MM.1S (cell line): ENCODE results near the gene MSANTD1.

Source experiments
- DNase-seq: peaks from one replicate; pipeline ENCODE4 v3.0.0-alpha.2; 2015
- H2AFZ ChIP-seq: fragments of 300-600 bp; sonication (generic); 2 replicates; pipeline ENCODE4 v1.6.0; 2016; ENCODE audit warnings: antibody characterized with exemption, low read length
- H3F3A ChIP-seq: fragments of 300-600 bp; sonication (generic); 2 replicates; pipeline ENCODE4 v1.6.1; 2016; ENCODE audit warnings: mild to moderate bottlenecking, antibody characterized with exemption, low read length, moderate library complexity, mixed read lengths; ENCODE audit not compliant: insufficient read depth
- H3K27ac ChIP-seq: fragments of 300-600 bp; sonication (generic); 2 replicates; pipeline ENCODE4 v1.5.1; 2016; ENCODE audit warnings: mild to moderate bottlenecking, low read length
- H3K27me3 ChIP-seq: fragments of 300-600 bp; sonication (generic); replicated peaks from 2 replicates; pipeline ENCODE4 v1.6.0; 2016; ENCODE audit warnings: low read length; ENCODE audit not compliant: insufficient read depth
- H3K36me3 ChIP-seq: fragments of 300-600 bp; sonication (generic); replicated peaks from 2 replicates; pipeline ENCODE4 v1.6.1; 2016; ENCODE audit warnings: mild to moderate bottlenecking, low read length, mixed read lengths; ENCODE audit not compliant: insufficient read depth
- H3K4me1 ChIP-seq: fragments of 300-600 bp; sonication (generic); 2 replicates; pipeline ENCODE4 v1.6.1; 2016; ENCODE audit warnings: low read length, mixed read lengths
- H3K4me2 ChIP-seq: fragments of 300-600 bp; sonication (generic); 2 replicates; pipeline ENCODE4 v1.6.0; 2016; ENCODE audit warnings: low read depth, low read length
- H3K4me3 ChIP-seq: fragments of 300-600 bp; sonication (generic); 2 replicates; pipeline ENCODE4 v1.5.1; 2016; ENCODE audit warnings: low read length, mixed read lengths
- H3K79me2 ChIP-seq: fragments of 300-600 bp; sonication (generic); 2 replicates; pipeline ENCODE4 v1.6.1; 2016; ENCODE audit warnings: mixed run types, low read length, mixed read lengths
- H3K9ac ChIP-seq: fragments of 300-600 bp; sonication (generic); 2 replicates; pipeline ENCODE4 v1.6.1; 2016; ENCODE audit warnings: low read length, mixed read lengths
- H3K9me2 ChIP-seq: fragments of 300-600 bp; sonication (generic); replicated peaks from 2 replicates; pipeline ENCODE4 v1.6.1; 2016; ENCODE audit warnings: mild to moderate bottlenecking, low read length, mixed read lengths; ENCODE audit not compliant: insufficient read depth
- H3K9me3 ChIP-seq: fragments of 300-600 bp; sonication (generic); replicated peaks from 2 replicates; pipeline ENCODE4 v1.6.1; 2016; ENCODE audit warnings: mild to moderate bottlenecking, low read length, mixed read lengths; ENCODE audit not compliant: insufficient read depth
- H4K20me1 ChIP-seq: fragments of 300-600 bp; sonication (generic); 2 replicates; pipeline ENCODE4 v1.6.1; 2016; ENCODE audit warnings: mild to moderate bottlenecking, low read length, moderate library complexity, mixed read lengths; ENCODE audit not compliant: insufficient read depth
- EZH2 ChIP-seq: fragments of 300-600 bp; sonication (generic); optimal IDR thresholded peaks from 2 replicates; pipeline ENCODE3; 2017; ENCODE audit warnings: low read depth, mild to moderate bottlenecking, antibody characterized with exemption, low read length, mixed read lengths
- EZH2phosphoT487 ChIP-seq: fragments of 300-600 bp; sonication (generic); IDR thresholded peaks from 2 replicates; pipeline ENCODE4 v1.6.1; 2018; ENCODE audit warnings: antibody characterized with exemption, low read length
- TF ChIP-seq, protein P1 (sequence below): fragments of 300-600 bp; sonication (generic); IDR thresholded peaks from 2 replicates; pipeline ENCODE4 v1.5.1; 2016; ENCODE audit warnings: antibody characterized with exemption, low read length, mixed read lengths

Gene MSANTD1

DNA sequence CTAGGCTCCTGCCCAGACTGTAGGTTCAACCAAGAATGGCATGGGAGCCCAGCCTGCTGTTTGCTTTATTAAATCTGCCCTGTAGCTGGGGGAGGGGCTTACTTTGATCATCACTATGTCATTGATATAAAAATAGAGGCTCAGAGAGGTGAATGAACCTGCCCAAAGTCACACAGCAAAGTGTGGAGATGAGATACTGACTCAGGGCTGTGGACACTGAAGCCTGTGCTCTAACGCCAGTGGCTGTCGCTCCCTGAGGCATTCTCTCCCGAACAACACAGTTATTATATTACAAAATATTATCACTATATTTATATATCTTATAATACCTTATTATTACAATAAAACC lies 3.5 kb downstream of the MSANTD1 start:
- Histone ChIP-seq H3K9me3 (no peaks in the 10 kb centered on the region), H2AFZ (no peak overlapping the region), H3K4me2 (no peak overlapping the region), H3K79me2 (no peaks in the 10 kb centered on the region), H4K20me1 (no peaks in the 10 kb centered on the region), H3K27me3 (peaks cover 16% of the 10 kb centered on the region), H3K36me3 (no peaks in the 10 kb centered on the region), H3K4me1 (no peaks in the 10 kb centered on the region), H3K4me3 (no peak overlapping the region), H3K9ac (no peak overlapping the region), H3K9me2 (no peaks in the 10 kb centered on the region), H3K27ac (no peak overlapping the region), H3F3A (no peaks in the 10 kb centered on the region)
- TF ChIP-seq EZH2 (no peak), EZH2phosphoT487 (no peak)
- TF ChIP-seq, protein P1, sequence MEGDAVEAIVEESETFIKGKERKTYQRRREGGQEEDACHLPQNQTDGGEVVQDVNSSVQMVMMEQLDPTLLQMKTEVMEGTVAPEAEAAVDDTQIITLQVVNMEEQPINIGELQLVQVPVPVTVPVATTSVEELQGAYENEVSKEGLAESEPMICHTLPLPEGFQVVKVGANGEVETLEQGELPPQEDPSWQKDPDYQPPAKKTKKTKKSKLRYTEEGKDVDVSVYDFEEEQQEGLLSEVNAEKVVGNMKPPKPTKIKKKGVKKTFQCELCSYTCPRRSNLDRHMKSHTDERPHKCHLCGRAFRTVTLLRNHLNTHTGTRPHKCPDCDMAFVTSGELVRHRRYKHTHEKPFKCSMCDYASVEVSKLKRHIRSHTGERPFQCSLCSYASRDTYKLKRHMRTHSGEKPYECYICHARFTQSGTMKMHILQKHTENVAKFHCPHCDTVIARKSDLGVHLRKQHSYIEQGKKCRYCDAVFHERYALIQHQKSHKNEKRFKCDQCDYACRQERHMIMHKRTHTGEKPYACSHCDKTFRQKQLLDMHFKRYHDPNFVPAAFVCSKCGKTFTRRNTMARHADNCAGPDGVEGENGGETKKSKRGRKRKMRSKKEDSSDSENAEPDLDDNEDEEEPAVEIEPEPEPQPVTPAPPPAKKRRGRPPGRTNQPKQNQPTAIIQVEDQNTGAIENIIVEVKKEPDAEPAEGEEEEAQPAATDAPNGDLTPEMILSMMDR = no peak
- no peak for DNase-seq

DNA sequence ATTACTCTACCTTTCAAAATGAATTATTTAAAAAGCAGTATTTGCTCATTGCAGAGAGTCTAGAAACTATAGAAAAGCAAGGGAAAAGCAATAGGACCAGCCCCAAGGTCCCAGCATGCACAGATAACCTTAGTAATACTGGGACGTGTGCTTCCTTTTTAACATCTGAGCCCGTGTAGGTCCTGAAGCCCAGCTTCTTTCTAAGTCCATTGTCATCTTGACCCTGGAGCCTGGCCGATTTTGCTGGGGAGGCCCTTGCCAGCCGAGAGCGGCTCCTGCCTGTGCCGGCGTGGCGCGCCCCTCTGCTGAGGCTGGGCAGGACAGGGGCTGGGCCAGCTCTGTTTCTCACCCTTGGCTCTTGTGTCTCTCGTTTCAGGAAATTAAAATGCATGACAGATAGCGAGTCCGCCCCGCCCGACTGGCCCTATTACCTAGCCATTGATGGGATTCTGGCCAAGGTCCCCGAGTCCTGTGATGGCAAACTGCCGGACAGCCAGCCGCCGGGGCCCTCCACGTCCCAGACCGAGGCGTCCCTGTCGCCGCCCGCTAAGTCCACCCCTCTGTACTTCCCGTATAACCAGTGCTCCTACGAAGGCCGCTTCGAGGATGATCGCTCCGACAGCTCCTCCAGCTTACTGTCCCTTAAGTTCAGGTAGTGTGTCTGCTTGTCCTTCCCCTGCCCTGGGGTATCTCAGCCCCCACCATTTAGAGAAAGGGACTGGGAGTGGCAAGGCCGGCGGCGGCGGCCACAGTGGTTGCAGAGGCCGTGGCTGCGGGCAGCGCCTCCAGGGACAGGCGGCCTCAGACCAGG lies 4.1 kb downstream of the MSANTD1 start:
- Histone ChIP-seq H3K4me2 (no peak overlapping the region), H3K27me3 (peaks cover 16% of the 10 kb centered on the region), H3K4me1 (no peaks in the 10 kb centered on the region), H3K79me2 (no peaks in the 10 kb centered on the region), H4K20me1 (no peaks in the 10 kb centered on the region), H3K4me3 (no peak overlapping the region), H2AFZ (no peak overlapping the region), H3K9me3 (no peaks in the 10 kb centered on the region), H3K27ac (no peak overlapping the region), H3K9me2 (no peaks in the 10 kb centered on the region), H3K36me3 (no peaks in the 10 kb centered on the region), H3K9ac (no peak overlapping the region), H3F3A (no peaks in the 10 kb centered on the region)
- no peak for DNase-seq
- TF ChIP-seq EZH2 = no peak
- no peak for TF ChIP-seq EZH2phosphoT487
- TF ChIP-seq, protein P1 = no peak

DNA sequence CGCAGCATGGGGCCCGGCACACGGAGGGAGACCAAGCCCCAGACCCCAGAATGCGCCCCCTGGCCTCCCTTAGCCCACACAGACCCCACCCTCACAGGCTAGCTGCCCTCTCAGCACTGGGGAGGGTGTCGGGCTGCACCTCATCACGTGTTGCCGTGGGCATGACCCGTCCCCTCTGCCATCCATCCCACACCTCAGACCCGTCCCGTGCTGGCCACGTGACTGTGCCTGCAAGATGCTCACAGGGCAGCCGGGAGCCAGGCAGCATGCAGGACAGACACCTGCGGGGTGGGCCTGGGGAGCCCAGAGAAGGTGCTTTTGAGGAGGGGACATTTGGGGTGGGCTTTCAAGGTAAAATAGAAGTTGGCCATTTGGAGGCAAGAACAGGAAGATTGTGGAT lies 4.8 kb downstream of the MSANTD1 start:
- no peak for TF ChIP-seq EZH2
- TF ChIP-seq EZH2phosphoT487 = no peak
- TF ChIP-seq, protein P1 = no peak
- H3K79me2 ChIP-seq = no peaks in the 10 kb centered on the region
- H3K27me3 ChIP-seq = peaks cover 20% of the 10 kb centered on the region
- H3K4me3 ChIP-seq = no peak overlapping the region
- H3K9me2 ChIP-seq = no peaks in the 10 kb centered on the region
- H3K9me3 ChIP-seq = no peaks in the 10 kb centered on the region
- no peak overlapping the region for H2AFZ ChIP-seq
- H3K27ac ChIP-seq = no peak overlapping the region
- no peaks in the 10 kb centered on the region for H3F3A ChIP-seq
- no peaks in the 10 kb centered on the region for H3K36me3 ChIP-seq
- no peaks in the 10 kb centered on the region for H3K4me1 ChIP-seq
- no peak overlapping the region for H3K4me2 ChIP-seq
- no peak for DNase-seq
- no peaks in the 10 kb centered on the region for H4K20me1 ChIP-seq
- no peak overlapping the region for H3K9ac ChIP-seq
